GM23248 (cell line): ENCODE measurements around the gene RCL1. TPM values are rescaled to one million over a fixed set of nuclear protein-coding genes. Genes with fewer than 3 reads are reported as not detected.

ENCODE experiments used
- DNase-seq: peaks from one replicate; pipeline ENCODE4 v3.0.0-alpha.2; 2015
- H2AFZ ChIP-seq: fragments of 200-600 bp; sonication (generic); 2 replicates; pipeline ENCODE4 v1.6.1; 2016; ENCODE audit warnings: antibody characterized with exemption
- H3F3A ChIP-seq: fragments of 200-600 bp; sonication (generic); 2 replicates; pipeline ENCODE4 v1.6.1; 2016; ENCODE audit warnings: mild to moderate bottlenecking, antibody characterized with exemption, mixed run types; ENCODE audit not compliant: insufficient read depth
- H3K27ac ChIP-seq: fragments of 200-600 bp; sonication (generic); 2 replicates; pipeline ENCODE4 v1.5.1; 2016; ENCODE audit warnings: mild to moderate bottlenecking
- H3K27me3 ChIP-seq: fragments of 200-600 bp; sonication (generic); replicated peaks from 2 replicates; pipeline ENCODE4 v1.6.1; 2016; ENCODE audit warnings: mild to moderate bottlenecking; ENCODE audit not compliant: insufficient read depth
- H3K36me3 ChIP-seq: fragments of 200-600 bp; sonication (generic); 2 replicates; pipeline ENCODE4 v1.6.1; 2016; ENCODE audit warnings: low read depth, mild to moderate bottlenecking
- H3K4me1 ChIP-seq: fragments of 200-600 bp; sonication (generic); 2 replicates; pipeline ENCODE4 v1.6.1; 2016; ENCODE audit warnings: mild to moderate bottlenecking; ENCODE audit not compliant: insufficient read depth
- H3K4me2 ChIP-seq: fragments of 200-600 bp; sonication (generic); one replicate; pipeline ENCODE4 v1.6.1; 2016; ENCODE audit warnings: mild to moderate bottlenecking; ENCODE audit not compliant: unreplicated experiment
- H3K4me3 ChIP-seq: fragments of 200-600 bp; sonication (generic); 2 replicates; pipeline ENCODE4 v1.5.1; 2016; ENCODE audit warnings: mild to moderate bottlenecking
- H3K79me2 ChIP-seq: fragments of 200-600 bp; sonication (generic); 2 replicates; pipeline ENCODE4 v1.6.1; 2016; ENCODE audit warnings: mild to moderate bottlenecking; ENCODE audit not compliant: insufficient read depth
- H3K9ac ChIP-seq: fragments of 200-600 bp; sonication (generic); 2 replicates; pipeline ENCODE4 v1.6.1; 2016; ENCODE audit warnings: mild to moderate bottlenecking
- H3K9me2 ChIP-seq: fragments of 200-600 bp; sonication (generic); 2 replicates; pipeline ENCODE4 v1.6.1; 2016; ENCODE audit warnings: mixed run types, mild to moderate bottlenecking, moderate library complexity; ENCODE audit not compliant: insufficient read depth
- H3K9me3 ChIP-seq: fragments of 200-600 bp; sonication (generic); one replicate; pipeline ENCODE4 v1.6.1; 2017; ENCODE audit warnings: low read depth
- H4K20me1 ChIP-seq: fragments of 200-600 bp; sonication (generic); 2 replicates; pipeline ENCODE4 v1.6.0; 2016; ENCODE audit not compliant: insufficient read depth
- EZH2 ChIP-seq: fragments of 200-600 bp; sonication (generic); IDR thresholded peaks from 2 replicates; pipeline ENCODE4 v1.6.1; 2018; ENCODE audit warnings: antibody characterized with exemption, mild to moderate bottlenecking; ENCODE audit not compliant: insufficient read depth, poor library complexity, severe bottlenecking
- EZH2phosphoT487 ChIP-seq: fragments of 200-600 bp; sonication (generic); IDR thresholded peaks from 2 replicates; pipeline ENCODE4 v1.6.1; 2018; ENCODE audit warnings: antibody characterized with exemption, moderate library complexity, mild to moderate bottlenecking, low read depth; ENCODE audit not compliant: insufficient read depth
- WGBS, 2 experiments: methylation state at CpG; one replicate each; pipeline ENCODE4 v1.1.6; 2015 to 2017; ENCODE audit warnings: low lambda C conversion rate in 2 of 2, low coverage in 1 of 2; ENCODE audit errors: missing lambda C conversion rate in 2 of 2; 5-methylcytosine and 5-hydroxymethylcytosine counted together
- in situ Hi-C: fragments of 300-500 bp; cut with MboI; formaldehyde crosslinking; loops from 2 replicates; pipeline ENCODE4 v1.15.0; 2020
- polyA plus RNA-seq: library from polyadenylated mRNA; unstranded; fragments of >200 nt; fragmentation: Nextera tagmentation; extraction: Ambion mirVana; gene quantifications from 2 replicates; pipeline ENCODE4 v1.2.1, GENCODE V29; 2016
- total RNA-seq: library from RNA; depleted of rRNA; stranded (reverse); fragments of >200 nt; shearing (Covaris generic); gene quantifications from 2 replicates; pipeline ENCODE4 v1.2.3, GENCODE V29; 2014

RCL1 gene
- total and polyA plus RNA-seq, 2 experiments from 2014 or later: 7.7 to 7.8 TPM

DNA sequence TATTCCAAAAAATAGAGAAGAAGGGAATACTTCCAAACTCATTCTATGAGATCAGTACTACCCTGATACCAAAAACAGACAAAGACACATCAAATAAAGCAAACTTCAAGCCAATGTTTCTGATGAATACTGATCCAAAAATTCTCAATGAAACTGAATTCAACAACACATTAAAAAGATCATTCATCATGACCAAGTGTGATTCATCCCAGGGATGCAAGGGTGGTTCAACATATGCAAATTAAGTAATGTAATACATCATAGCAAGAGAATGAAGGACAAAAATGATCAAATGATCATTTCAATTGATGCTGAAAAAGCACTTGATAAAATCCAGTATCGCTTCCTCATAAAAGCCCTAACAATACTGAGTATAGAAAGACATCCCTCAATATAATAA is 4.9 kb upstream of the RCL1 start:
- no peak for DNase-seq
- Histone ChIP-seq H3K27ac (no peak overlapping the region), H3K79me2 (no peaks in the 10 kb centered on the region), H3K4me3 (no peak overlapping the region), H3K27me3 (no peaks in the 10 kb centered on the region), H3F3A (no peaks in the 10 kb centered on the region), H3K9ac (no peak overlapping the region), H3K36me3 (no peaks in the 10 kb centered on the region), H3K4me1 (no peaks in the 10 kb centered on the region), H3K4me2 (no peak overlapping the region), H4K20me1 (no peaks in the 10 kb centered on the region), H3K9me2 (no peaks in the 10 kb centered on the region), H2AFZ (no peak overlapping the region), H3K9me3 (no peaks in the 10 kb centered on the region)
- in situ Hi-C loops: no loop called here
- no peak for TF ChIP-seq EZH2phosphoT487
- no peak for TF ChIP-seq EZH2
- 97 to 98% methylated on average over 1 of the region's 1 CpG for WGBS, 2 experiments

- Histone ChIP-seq H3K9me2 (no peaks in the 10 kb centered on the region), H3K4me2 (no peak overlapping the region), H2AFZ (no peak overlapping the region), H3K9ac (no peak overlapping the region), H3K27me3 (no peaks in the 10 kb centered on the region), H3K36me3 (no peaks in the 10 kb centered on the region), H4K20me1 (no peaks in the 10 kb centered on the region), H3K79me2 (peaks cover 4% of the 10 kb centered on the region), H3K4me1 (peaks cover 2% of the 10 kb centered on the region; the same call in 1 of the 2 replicates), H3K27ac (no peak overlapping the region), H3K4me3 (no peak overlapping the region), H3K9me3 (no peaks in the 10 kb centered on the region), H3F3A (no peaks in the 10 kb centered on the region)
- no peak for TF ChIP-seq EZH2
- no peak for TF ChIP-seq EZH2phosphoT487
- DNase-seq: no peak
- WGBS, 2 experiments: 76 to 78% methylated on average over 5 to 6 of the region's 6 CpGs
- in situ Hi-C loops: no loop called here
Measured at GRCh38 chr9:4788703-4789102, 4.0 kb upstream of the RCL1 start.

GRCh38 chr9:4792054-4792571 is 631 bp upstream of the RCL1 start:
- Histone ChIP-seq H3K79me2 (peaks cover 38% of the 10 kb centered on the region), H3K36me3 (no peaks in the 10 kb centered on the region), H3F3A (no peaks in the 10 kb centered on the region), H3K4me3 (peak overlapping the region; percentile 95), H2AFZ (peak overlapping the region; percentile 98), H4K20me1 (no peaks in the 10 kb centered on the region), H3K27ac (no peak overlapping the region), H3K9ac (peak overlapping the region; percentile 62), H3K9me2 (no peaks in the 10 kb centered on the region), H3K9me3 (no peaks in the 10 kb centered on the region), H3K4me2 (peak overlapping the region; percentile 91), H3K27me3 (no peaks in the 10 kb centered on the region), H3K4me1 (peaks cover 6% of the 10 kb centered on the region; the same call in 1 of the 2 replicates)
- DNase-seq: no peak
- WGBS, 2 experiments: 1 to 2% methylated on average over 23 of the region's 23 CpGs
- no peak for TF ChIP-seq EZH2phosphoT487
- in situ Hi-C loops: no loop called here

GRCh38 chr9:4793459-4794395 is 983 bp downstream of the RCL1 start:
- H3F3A ChIP-seq: no peaks in the 10 kb centered on the region
- H3K4me1 ChIP-seq: peaks cover 6% of the 10 kb centered on the region; the same call in 1 of the 2 replicates
- H3K9me2 ChIP-seq: no peaks in the 10 kb centered on the region
- peak overlapping the region; percentile 90 for H3K4me2 ChIP-seq
- WGBS, 2 experiments: 23 to 25% methylated on average over 19 to 23 of the region's 23 CpGs
- no peaks in the 10 kb centered on the region for H3K27me3 ChIP-seq
- in situ Hi-C loops: no loop called here
- H3K36me3 ChIP-seq: no peaks in the 10 kb centered on the region
- H3K9me3 ChIP-seq: no peaks in the 10 kb centered on the region
- TF ChIP-seq EZH2phosphoT487 (no peak), EZH2 (no peak)
- H2AFZ ChIP-seq: peak overlapping the region; percentile 96
- no peaks in the 10 kb centered on the region for H4K20me1 ChIP-seq
- H3K9ac ChIP-seq: peak overlapping the region; percentile 89
- H3K4me3 ChIP-seq: peak overlapping the region; percentile 95
- H3K27ac ChIP-seq: peak overlapping the region; percentile 70
- H3K79me2 ChIP-seq: peaks cover 54% of the 10 kb centered on the region
- DNase-seq: no peak
